DMS79 (cell line): ENCODE data around the gene CENPP.
"Not testable (repeated sequence)": the region's sequence is repeated elsewhere in the genome, so short reads cannot be mapped to it uniquely, and the experiment has no call there.

Source experiments
- DNase-seq: peaks from one replicate; lab custom pipeline; 2025; lab: John Stamatoyannopoulos, UW

CENPP gene

DNA sequence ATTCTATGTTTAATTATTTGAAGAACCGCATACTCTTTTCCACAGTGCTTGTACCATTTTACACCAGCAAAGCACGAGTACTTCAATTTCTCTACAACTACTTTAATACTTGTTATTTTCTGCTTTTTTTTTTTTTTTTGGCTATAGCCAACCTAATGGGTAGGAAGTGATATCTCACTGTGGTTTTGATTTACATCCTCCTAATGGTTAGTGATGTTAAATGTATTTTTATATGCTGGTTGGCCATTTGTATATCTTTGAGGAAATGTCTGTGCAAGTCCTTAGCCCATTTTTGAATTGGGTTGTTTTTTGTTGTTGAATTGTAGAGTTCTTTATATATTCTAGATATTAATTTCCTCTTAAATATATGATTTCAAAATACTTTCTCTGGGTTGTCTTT lies 56.0 kb downstream of the CENPP start:
- no peak for DNase-seq

- DNase-seq: no peak
Observed at GRCh38 chr9:92384375-92384774, 58.6 kb downstream of the CENPP start.

DNA sequence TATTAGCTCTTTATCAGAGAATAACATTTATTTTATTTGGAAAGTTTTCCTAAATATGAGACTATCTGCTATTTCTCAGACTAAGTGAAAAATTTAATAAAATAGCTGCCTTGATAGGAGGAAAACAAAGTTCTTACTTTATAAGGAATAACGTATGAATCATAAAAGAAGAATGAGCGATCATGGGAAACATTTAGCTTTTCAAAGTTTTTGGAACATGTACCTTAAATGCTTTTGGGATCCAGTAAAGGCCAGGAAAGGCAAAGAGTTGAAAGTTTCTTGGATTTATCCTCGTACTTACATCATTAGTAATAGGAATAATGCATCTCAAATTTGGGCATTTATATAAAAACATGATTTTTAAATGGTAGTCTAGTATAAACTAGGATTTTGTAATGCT lies 59.2 kb downstream of the CENPP start:
- DNase-seq: no peak

DNA sequence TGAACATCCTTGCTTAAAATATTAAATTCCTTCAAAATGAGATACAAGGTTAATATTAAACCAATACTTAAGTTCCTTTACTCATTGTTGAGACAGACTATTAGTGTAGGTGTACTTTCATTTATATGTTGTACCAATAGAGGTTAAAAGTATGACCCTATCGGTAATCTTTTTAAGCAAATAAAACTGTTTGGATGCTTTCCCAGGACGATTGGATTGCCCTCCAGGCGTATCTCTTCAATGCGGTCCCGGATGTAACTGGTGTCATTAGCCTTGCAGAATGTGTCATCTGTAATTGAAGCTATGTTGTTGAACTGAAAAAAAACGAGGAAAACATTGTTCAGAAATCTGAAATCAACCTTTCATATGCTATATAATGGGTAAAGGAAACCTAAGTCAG lies 59.7 kb downstream of the CENPP start:
- no peak for DNase-seq

DNA sequence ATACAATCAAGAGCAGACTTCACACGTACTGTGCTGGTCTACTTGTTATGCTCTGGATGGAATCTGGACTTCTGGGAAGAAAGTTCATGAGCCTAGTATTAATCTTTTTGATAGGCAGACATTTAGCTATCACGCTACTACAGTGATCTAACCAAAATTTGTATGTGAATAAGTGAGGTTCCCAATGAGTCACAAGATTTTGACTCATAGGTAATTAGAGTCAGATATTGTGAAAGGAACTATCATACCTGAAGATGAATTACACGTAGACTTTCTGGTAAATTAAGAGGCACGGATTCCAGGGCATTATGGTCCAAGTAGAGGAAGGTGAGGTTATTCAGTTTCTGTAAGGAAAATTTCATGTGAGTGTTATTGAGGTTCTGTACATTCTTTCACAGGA lies 60.2 kb downstream of the CENPP start:
- DNase-seq: no peak

DNA sequence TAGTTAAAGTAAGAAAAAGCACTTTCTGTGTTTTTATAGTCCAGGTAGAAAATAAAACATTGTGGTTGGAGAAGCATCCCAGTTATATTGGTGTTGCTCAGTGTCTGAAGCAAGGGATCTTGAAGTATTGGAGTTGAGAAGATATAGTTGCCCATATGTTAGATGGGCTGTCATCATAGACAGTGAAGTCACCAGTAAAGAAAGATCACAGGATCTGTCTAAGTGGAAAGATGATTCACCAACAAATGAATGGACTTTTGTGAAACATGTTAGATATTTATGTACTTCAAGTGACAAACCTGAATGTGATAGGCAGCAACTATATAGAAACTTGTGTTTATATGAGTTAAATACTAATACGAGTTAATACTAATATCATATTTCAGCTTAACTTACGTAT lies 66.9 kb downstream of the CENPP start:
- DNase-seq: no peak

GRCh38 chr9:92393686-92394085 lies 67.9 kb downstream of the CENPP start:
- DNase-seq: no peak

GRCh38 chr9:92395617-92396016 lies 69.9 kb downstream of the CENPP start:
- DNase-seq: no peak

DNA sequence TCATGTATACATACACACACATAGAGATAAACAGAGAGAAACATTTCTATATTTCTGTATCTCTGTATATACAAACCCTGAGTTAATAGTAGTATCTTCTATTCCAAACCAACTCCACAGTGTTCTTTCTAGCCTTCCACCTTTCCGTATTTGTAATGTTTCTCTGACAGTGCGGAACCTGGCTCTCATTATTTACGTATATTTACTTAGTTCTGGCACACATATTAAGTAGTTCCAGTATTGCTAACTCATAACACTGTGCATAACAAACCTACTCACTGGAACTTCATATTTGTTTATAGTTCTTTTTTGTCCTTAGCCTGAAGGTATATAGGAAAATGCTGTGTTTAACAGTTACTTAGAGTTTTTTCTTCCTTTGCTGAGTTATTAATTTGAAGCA lies 72.1 kb downstream of the CENPP start:
- DNase-seq: no peak

- DNase-seq: no peak
Observed at GRCh38 chr9:92402360-92402759, 76.6 kb downstream of the CENPP start.

GRCh38 chr9:92402826-92403745 lies 77.3 kb downstream of the CENPP start:
- no peak for DNase-seq

DNA sequence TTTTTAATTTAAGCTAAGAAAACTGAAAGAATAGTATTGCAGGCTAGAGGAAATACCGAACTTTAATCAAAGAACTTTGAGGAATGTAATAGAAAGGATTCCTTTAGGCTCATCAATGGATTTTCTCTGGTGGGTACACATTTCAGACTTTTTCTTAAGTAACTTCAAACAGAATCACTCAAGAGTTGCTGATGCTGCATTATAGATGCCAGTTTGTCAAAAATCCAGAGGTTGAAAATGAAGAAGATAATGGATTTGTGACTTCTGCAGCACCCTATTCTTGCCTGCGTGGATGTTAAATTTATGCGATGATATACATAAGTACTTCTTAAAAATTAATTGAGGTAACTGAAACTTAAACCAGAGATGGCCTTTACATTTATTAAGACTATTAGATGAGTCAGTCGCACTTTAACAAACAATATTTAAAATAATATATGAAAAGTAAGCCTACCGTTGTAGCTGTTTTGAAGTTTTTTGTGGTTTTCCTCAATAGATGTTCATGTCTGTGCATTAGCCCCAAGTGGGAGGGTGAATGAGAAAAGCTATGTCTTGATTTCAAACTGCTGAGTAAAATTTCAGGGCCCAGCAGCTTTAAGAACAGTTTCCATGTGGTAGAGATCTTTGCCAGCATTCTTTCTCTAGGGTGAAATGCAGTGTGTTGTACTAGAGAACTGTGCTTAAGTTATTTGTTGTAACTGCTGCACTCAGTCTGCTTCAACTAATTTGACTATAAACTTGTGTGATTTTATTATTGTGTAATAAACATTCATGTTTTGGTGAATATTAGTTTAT lies 78.5 kb downstream of the CENPP start, which contains the start of gene OGN:
Gene OGN (minus strand): TSS at position 537 of the 795 bp plus-strand sequence. CDS start 1,171 bp downstream, outside the sequence.
- DNase-seq: no peak

DNA sequence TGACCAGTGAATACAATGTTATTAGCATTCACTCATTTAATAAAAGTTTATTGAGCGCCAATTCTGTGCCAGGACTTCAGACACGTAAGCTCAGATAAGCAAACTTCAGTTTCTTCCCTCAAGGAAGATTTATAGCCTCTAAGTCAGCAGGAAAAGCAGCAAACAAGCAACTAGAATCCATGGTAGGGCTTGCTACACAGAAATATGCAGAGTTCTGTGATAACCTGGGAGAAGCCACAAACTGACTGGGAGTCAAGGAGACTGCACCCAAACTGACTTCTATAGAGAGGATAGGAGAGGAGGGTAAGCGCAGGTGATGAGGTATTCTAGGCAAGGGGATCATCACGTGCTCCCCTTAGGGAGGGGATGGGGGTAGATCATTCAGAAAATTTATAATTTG lies 80.1 kb downstream of the CENPP start:
- no peak for DNase-seq

DNA sequence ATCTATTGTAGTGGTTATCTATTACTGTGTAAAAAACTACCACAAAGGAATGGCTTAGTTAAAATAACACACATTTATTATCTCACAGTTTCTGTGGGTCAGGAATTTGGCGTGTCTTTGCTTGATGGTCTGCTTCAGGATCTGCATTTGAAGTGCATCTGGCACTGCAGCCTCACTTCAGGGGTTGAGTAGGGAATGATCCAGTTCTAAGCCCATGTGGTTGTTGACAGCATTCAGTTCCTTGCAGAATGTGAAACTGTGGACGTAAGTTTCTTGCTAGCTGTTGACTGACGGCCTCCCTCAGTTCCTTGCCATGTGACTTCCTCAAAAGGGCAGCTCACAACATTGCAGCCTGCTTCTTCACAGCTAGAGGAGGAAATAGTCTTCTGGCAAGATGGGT lies 80.7 kb downstream of the CENPP start:
- no peak for DNase-seq

DNA sequence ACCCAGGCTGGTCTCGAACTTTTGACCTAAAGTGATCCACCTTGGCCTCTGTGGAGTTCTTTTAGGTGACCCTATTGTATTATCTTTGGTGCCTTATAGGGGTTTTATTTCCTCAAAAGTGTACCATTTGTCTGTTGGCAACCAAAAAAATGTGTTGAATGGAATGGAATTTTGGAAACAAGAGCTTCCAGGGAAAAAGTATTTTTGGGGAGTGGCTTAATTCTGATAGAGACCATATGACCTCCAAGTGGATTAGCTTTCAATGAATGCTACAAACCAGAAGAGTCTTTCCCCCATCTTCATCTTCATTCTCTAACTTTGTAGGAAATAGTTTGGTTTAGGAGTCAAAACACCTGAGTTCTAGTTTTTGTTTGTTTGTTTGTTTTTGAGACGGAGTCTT lies 82.1 kb downstream of the CENPP start:
- no peak for DNase-seq

DNA sequence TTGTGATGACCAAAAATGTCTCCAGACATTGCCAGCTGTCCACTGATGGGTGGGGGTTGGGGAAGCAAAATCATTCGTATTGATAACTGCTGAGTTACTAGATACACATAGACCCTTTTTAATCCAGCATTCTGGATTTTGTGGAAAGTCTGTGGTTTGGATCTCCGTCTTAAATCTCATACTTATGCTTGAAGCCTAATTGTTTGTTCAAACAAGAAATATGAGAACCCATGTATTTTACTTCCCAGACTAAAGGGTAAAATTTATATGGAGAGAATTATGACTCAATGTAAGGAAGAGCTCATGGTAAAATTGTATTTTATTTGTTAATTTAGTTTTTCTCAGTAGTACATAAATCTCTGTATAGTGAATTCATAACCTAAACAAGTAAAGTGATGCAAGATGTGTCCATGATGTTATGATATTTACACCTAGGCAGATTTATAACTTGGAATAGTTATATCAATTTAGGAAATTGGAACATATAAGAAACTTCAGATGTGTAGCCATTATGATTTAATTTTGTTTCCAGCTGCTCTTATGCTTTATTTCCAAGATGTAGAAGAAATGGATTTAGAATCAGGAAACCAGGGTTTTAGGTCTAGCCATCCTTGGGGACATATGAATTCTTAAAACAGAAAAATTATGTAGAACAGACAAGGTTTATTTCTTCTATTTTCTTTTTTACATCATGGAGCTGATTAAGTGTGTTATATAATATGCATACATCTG lies 83.2 kb downstream of the CENPP start:
- no peak for DNase-seq

DNA sequence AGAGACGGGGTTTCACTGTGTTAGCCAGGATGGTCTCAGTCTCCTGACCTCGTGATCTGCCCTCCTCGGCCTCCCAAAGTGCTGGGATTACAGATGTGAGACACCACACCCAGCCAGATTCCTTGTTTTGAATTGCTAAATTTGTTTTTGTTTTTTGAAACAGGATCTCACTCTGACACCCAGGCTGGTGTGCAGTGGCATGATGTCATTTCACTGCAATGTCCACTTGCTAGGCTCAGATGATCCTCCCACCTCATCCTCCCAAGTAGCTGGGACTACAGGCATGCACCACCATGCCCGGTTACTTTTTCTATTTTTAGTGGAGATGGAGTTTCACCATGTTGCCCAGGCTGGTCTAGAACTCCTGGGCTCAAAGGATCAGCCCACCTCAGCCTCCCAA lies 85.4 kb downstream of the CENPP start:
- not testable (repeated sequence) for DNase-seq

GRCh38 chr9:92414566-92414965 lies 88.8 kb downstream of the CENPP start:
- no peak for DNase-seq

DNA sequence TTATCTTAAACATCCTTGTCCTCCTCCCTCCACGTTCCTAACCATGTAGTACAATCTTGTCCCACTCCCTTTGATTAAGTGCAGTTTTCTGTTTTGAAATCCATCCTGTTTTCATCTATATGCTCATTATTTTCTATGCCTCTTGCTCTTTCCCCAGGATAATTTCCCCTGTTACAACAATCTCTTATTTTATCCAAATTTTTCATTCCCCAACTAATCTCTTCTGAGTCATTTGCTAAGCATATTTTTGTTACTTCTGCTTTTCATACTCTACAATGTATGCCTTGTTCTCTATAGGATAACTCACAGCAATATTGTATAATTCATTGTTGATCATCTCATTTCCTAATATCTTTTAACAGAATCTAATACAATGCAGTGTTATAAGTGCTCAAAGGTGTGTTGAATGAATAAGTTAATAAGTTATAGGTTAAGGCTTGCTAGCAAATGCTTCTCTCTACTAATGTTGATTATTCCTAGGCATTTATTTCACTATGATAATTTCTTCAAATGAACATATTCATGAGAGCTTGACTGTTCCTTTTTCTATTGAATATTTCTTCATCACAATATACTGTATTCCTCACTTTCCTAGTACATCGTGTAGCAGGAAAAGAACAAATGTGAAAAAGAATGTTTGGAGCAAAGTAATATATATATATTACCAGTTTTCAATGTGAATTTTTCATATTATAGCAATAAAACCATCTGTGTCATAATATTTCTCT lies 97.0 kb downstream of the CENPP start:
- no peak for DNase-seq

GRCh38 chr9:92423612-92424011 lies 97.9 kb downstream of the CENPP start:
- DNase-seq: no peak

DNA sequence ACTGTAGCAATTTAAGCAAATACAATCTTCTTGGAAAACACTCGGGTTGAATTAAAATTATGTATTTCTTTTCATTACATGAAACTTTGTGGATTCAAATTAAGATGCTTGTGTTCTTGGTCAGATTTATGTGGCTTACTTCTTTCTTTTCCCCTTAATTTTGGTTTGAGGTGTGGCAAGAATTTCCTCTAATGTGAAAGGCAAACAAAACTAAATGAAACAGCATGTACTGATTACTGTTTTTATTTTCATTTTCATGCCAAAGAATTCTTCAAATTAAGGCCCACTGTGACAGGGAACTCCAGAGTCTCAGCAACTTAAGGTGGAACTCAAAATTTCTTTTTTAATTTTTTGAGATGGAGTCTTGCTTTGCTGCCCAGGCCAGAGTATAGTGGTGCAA lies 98.6 kb downstream of the CENPP start, which contains the start of gene OMD:
Gene OMD (minus strand): TSS at position 132 of the 400 bp plus-strand sequence. CDS start 6,913 bp downstream, outside the sequence.
- DNase-seq: no peak

GRCh38 chr9:92425474-92425873 lies 99.7 kb downstream of the CENPP start:
- DNase-seq: no peak
